ENCODE measurements around the gene YARS1.

The YARS1 gene

GRCh38 chr1:32755098-32755809, 61.9 kb downstream of the YARS1 start:
- Mint-ChIP-seq H3K4me1 (ENCODE audit: low read depth) (peaks cover 23% of the 10 kb centered on the region), H3K4me3 (no peak overlapping the region), H3K27me3 (peaks cover 8% of the 10 kb centered on the region), H3K9me3 (no peaks in the 10 kb centered on the region), H3K36me3 (ENCODE audit: low read depth) (no peaks in the 10 kb centered on the region), H3K27ac (no peak overlapping the region)
- DNase-seq = no peak

GRCh38 chr1:32754317-32755097, 62.7 kb downstream of the YARS1 start:
- Mint-ChIP-seq H3K36me3 (ENCODE audit: low read depth) (no peaks in the 10 kb centered on the region), H3K4me1 (ENCODE audit: low read depth) (peaks cover 15% of the 10 kb centered on the region), H3K4me3 (peak overlapping the region; percentile 51), H3K27me3 (peaks cover 8% of the 10 kb centered on the region), H3K9me3 (no peaks in the 10 kb centered on the region), H3K27ac (peak overlapping the region; percentile 18)
- DNase-seq = peak; percentile 67

- peak; percentile 83 for DNase-seq
- H3K27me3 Mint-ChIP-seq = peaks cover 8% of the 10 kb centered on the region
- H3K4me1 Mint-ChIP-seq (ENCODE audit: low read depth) = peaks cover 12% of the 10 kb centered on the region
- H3K4me3 Mint-ChIP-seq = peak overlapping the region; percentile 58
- peak overlapping the region; percentile 18 for H3K27ac Mint-ChIP-seq
- no peaks in the 10 kb centered on the region for H3K36me3 Mint-ChIP-seq (ENCODE audit: low read depth)
- H3K9me3 Mint-ChIP-seq = no peaks in the 10 kb centered on the region
Measured at GRCh38 chr1:32753532-32754316, 63.4 kb downstream of the YARS1 start.

GRCh38 chr1:32749771-32750170, 67.4 kb downstream of the YARS1 start:
- no peak for DNase-seq
- no peaks in the 10 kb centered on the region for H3K36me3 Mint-ChIP-seq (ENCODE audit: low read depth)

GRCh38 chr1:32749332-32749731, 67.8 kb downstream of the YARS1 start:
- H3K27me3 Mint-ChIP-seq = peaks cover 7% of the 10 kb centered on the region
- H3K4me3 Mint-ChIP-seq = no peak overlapping the region
- H3K4me1 Mint-ChIP-seq (ENCODE audit: low read depth) = peaks cover 9% of the 10 kb centered on the region
- no peak overlapping the region for H3K27ac Mint-ChIP-seq
- no peaks in the 10 kb centered on the region for H3K9me3 Mint-ChIP-seq
- DNase-seq = no peak
- H3K36me3 Mint-ChIP-seq (ENCODE audit: low read depth) = no peaks in the 10 kb centered on the region

More at GRCh38 chr1:32749771-32750170, 67.4 kb downstream of the YARS1 start:
- H3K4me1 Mint-ChIP-seq (ENCODE audit: low read depth) = peaks cover 12% of the 10 kb centered on the region
- H3K27ac Mint-ChIP-seq = no peak overlapping the region
- H3K9me3 Mint-ChIP-seq = no peaks in the 10 kb centered on the region
- peaks cover 10% of the 10 kb centered on the region for H3K27me3 Mint-ChIP-seq
- H3K4me3 Mint-ChIP-seq = no peak overlapping the region

- peaks cover 8% of the 10 kb centered on the region for H3K27me3 Mint-ChIP-seq
- no peaks in the 10 kb centered on the region for H3K9me3 Mint-ChIP-seq
- H3K36me3 Mint-ChIP-seq (ENCODE audit: low read depth) = no peaks in the 10 kb centered on the region
- peaks cover 7% of the 10 kb centered on the region for H3K4me1 Mint-ChIP-seq (ENCODE audit: low read depth)
- no peak overlapping the region for H3K4me3 Mint-ChIP-seq
- no peak overlapping the region for H3K27ac Mint-ChIP-seq
- DNase-seq = no peak
Measured at GRCh38 chr1:32748926-32749325, 68.2 kb downstream of the YARS1 start.

GRCh38 chr1:32748348-32748747, 68.8 kb downstream of the YARS1 start:
- H3K36me3 Mint-ChIP-seq (ENCODE audit: low read depth) = no peaks in the 10 kb centered on the region
- no peak overlapping the region for H3K4me3 Mint-ChIP-seq
- peaks cover 4% of the 10 kb centered on the region for H3K4me1 Mint-ChIP-seq (ENCODE audit: low read depth)
- no peak for DNase-seq
- H3K27ac Mint-ChIP-seq = no peak overlapping the region
- H3K27me3 Mint-ChIP-seq = peaks cover 11% of the 10 kb centered on the region
- no peaks in the 10 kb centered on the region for H3K9me3 Mint-ChIP-seq

- H3K27me3 Mint-ChIP-seq = peaks cover 21% of the 10 kb centered on the region
- no peaks in the 10 kb centered on the region for H3K9me3 Mint-ChIP-seq
- DNase-seq = no peak
- H3K4me1 Mint-ChIP-seq (ENCODE audit: low read depth) = no peaks in the 10 kb centered on the region
- H3K4me3 Mint-ChIP-seq = no peak overlapping the region
- H3K36me3 Mint-ChIP-seq (ENCODE audit: low read depth) = no peaks in the 10 kb centered on the region
- H3K27ac Mint-ChIP-seq = no peak overlapping the region
Measured at GRCh38 chr1:32746130-32746529, 71.0 kb downstream of the YARS1 start.

GRCh38 chr1:32744071-32744425, 73.1 kb downstream of the YARS1 start:
- no peaks in the 10 kb centered on the region for H3K9me3 Mint-ChIP-seq
- H3K36me3 Mint-ChIP-seq (ENCODE audit: low read depth) = no peaks in the 10 kb centered on the region
- peaks cover 33% of the 10 kb centered on the region for H3K27me3 Mint-ChIP-seq
- DNase-seq = no peak
- no peaks in the 10 kb centered on the region for H3K4me1 Mint-ChIP-seq (ENCODE audit: low read depth)
- H3K27ac Mint-ChIP-seq = no peak overlapping the region
- H3K4me3 Mint-ChIP-seq = no peak overlapping the region

- no peaks in the 10 kb centered on the region for H3K4me1 Mint-ChIP-seq (ENCODE audit: low read depth)
- no peak overlapping the region for H3K4me3 Mint-ChIP-seq
- H3K27ac Mint-ChIP-seq = no peak overlapping the region
- no peaks in the 10 kb centered on the region for H3K36me3 Mint-ChIP-seq (ENCODE audit: low read depth)
- H3K9me3 Mint-ChIP-seq = no peaks in the 10 kb centered on the region
- H3K27me3 Mint-ChIP-seq = peaks cover 33% of the 10 kb centered on the region
- no peak for DNase-seq
Measured at GRCh38 chr1:32743380-32744070, 73.6 kb downstream of the YARS1 start.

GRCh38 chr1:32742956-32743355, 74.2 kb downstream of the YARS1 start:
- Mint-ChIP-seq H3K27me3 (peaks cover 33% of the 10 kb centered on the region), H3K4me3 (peak overlapping the region; percentile 20), H3K36me3 (ENCODE audit: low read depth) (no peaks in the 10 kb centered on the region), H3K27ac (no peak overlapping the region), H3K9me3 (no peaks in the 10 kb centered on the region), H3K4me1 (ENCODE audit: low read depth) (no peaks in the 10 kb centered on the region)
- no peak for DNase-seq

- no peak overlapping the region for H3K27ac Mint-ChIP-seq
- no peaks in the 10 kb centered on the region for H3K9me3 Mint-ChIP-seq
- H3K36me3 Mint-ChIP-seq (ENCODE audit: low read depth) = no peaks in the 10 kb centered on the region
- DNase-seq = no peak
- peak overlapping the region; percentile 43 for H3K4me3 Mint-ChIP-seq
- peaks cover 33% of the 10 kb centered on the region for H3K27me3 Mint-ChIP-seq
- no peaks in the 10 kb centered on the region for H3K4me1 Mint-ChIP-seq (ENCODE audit: low read depth)
Measured at GRCh38 chr1:32742199-32742947, 74.8 kb downstream of the YARS1 start.

GRCh38 chr1:32741413-32742198, 75.6 kb downstream of the YARS1 start:
- peak overlapping the region; percentile 68 for H3K4me3 Mint-ChIP-seq
- no peak for DNase-seq
- no peak overlapping the region for H3K27ac Mint-ChIP-seq
- H3K36me3 Mint-ChIP-seq (ENCODE audit: low read depth) = no peaks in the 10 kb centered on the region
- H3K27me3 Mint-ChIP-seq = peaks cover 33% of the 10 kb centered on the region
- no peaks in the 10 kb centered on the region for H3K9me3 Mint-ChIP-seq
- no peaks in the 10 kb centered on the region for H3K4me1 Mint-ChIP-seq (ENCODE audit: low read depth)
